Measurements from ENCODE around the gene GNAQ. TPM values are rescaled to one million over a fixed set of nuclear protein-coding genes. Genes with fewer than 3 reads are reported as not detected.

Gene GNAQ
- total RNA-seq, 2 donors from 2014 or later, result 13.4 to 17.8 TPM

DNA sequence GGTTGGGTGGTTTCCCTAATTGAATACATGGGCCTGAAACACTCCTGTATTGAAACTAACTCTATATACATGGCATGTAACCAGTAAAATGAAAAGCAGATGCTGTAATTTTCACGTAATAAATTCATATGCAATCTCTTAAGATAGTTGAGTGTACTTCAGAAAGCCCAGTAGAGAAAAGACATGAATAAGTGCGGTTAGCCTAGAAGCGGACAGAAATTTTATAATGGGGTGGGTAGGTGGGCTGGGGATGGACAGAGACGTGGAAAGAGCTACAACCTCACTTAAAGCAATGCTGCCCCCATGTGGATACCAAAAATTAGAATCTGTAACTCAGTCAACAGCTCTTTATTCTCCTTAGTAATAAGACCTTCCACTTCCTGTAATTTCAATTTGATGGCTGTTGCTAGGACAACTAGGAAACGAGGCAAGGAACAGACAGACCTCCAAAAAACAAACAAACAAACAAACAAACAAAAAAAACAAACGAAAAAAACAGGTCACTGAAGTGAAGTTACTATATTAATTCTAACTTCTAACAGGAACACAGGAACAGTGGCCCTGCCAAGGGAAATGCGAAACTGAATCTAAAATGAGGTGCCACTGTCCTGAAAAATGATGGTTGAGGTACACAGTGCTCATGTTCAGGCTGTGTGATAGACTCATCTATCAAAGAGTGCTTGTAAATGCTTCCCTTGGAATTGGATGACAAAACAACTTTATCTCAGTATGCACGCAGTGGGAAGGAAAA is 280.1 kb downstream of the GNAQ start:
- Histone ChIP-seq H3K9me3 (peaks cover 0 to 4% of the 10 kb centered on the region in 2 donors), H3K4me3 (no peak overlapping the region), H3K27ac (no peak overlapping the region), H3K27me3 (no peaks in the 10 kb centered on the region), H3K36me3 (no peaks in the 10 kb centered on the region), H3K4me1 (peaks cover 0 to 5% of the 10 kb centered on the region in 2 donors)
- TF ChIP-seq, protein P1, sequence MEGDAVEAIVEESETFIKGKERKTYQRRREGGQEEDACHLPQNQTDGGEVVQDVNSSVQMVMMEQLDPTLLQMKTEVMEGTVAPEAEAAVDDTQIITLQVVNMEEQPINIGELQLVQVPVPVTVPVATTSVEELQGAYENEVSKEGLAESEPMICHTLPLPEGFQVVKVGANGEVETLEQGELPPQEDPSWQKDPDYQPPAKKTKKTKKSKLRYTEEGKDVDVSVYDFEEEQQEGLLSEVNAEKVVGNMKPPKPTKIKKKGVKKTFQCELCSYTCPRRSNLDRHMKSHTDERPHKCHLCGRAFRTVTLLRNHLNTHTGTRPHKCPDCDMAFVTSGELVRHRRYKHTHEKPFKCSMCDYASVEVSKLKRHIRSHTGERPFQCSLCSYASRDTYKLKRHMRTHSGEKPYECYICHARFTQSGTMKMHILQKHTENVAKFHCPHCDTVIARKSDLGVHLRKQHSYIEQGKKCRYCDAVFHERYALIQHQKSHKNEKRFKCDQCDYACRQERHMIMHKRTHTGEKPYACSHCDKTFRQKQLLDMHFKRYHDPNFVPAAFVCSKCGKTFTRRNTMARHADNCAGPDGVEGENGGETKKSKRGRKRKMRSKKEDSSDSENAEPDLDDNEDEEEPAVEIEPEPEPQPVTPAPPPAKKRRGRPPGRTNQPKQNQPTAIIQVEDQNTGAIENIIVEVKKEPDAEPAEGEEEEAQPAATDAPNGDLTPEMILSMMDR (IDR thresholded peaks at IDR 0.05), result peak in 1 of 2 donors; percentile 68
- no peak for DNase-seq (ENCODE audit: low spot score)

DNA sequence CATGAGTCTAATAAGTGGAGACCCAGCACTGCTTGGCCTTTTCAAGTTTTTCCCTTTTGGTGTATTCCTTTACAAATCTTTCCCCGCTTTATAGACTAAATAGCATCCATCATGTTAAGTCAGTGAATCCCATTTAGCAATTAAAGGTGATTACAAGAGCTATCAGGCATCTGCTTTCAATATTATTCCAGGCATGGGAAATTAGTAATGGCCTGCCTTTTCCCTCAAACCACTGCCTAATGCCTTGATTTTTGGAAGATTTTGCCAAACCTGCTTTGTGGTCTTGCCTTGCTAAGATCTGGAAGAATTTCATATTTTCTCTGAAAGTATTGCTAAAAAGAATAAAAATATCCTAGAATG is 280.6 kb downstream of the GNAQ start:
- no peaks in the 10 kb centered on the region for H3K27me3 ChIP-seq
- H3K36me3 ChIP-seq, result no peaks in the 10 kb centered on the region
- no peak overlapping the region for H3K4me3 ChIP-seq
- no peaks in the 10 kb centered on the region for H3K9me3 ChIP-seq
- no peak overlapping the region for H3K27ac ChIP-seq
- H3K4me1 ChIP-seq, result peaks cover 0 to 5% of the 10 kb centered on the region in 2 donors
- TF ChIP-seq, protein P1 (IDR thresholded peaks at IDR 0.05), result no peak
- DNase-seq (ENCODE audit: low spot score), result no peak

DNA sequence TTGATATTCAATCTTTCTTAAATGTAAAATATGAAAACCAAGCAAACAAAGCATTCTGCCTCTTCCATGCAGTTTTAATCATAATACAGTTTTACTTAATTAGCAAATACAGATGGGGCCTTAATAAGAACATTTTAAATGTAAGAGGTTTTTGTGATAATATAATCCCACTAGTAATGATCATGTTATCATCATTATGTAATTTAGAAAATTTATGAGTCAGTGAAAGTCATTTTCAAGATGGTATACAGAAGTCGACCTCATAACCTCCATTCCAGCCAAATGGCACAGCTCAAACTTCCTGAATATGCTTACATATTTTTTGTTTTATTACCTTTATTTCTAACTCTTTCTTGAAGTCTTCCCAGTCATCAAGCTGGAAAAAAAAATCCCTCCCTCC is 281.3 kb downstream of the GNAQ start:
- H3K27ac ChIP-seq, result no peak overlapping the region
- TF ChIP-seq, protein P1 (IDR thresholded peaks at IDR 0.05), result no peak

DNA sequence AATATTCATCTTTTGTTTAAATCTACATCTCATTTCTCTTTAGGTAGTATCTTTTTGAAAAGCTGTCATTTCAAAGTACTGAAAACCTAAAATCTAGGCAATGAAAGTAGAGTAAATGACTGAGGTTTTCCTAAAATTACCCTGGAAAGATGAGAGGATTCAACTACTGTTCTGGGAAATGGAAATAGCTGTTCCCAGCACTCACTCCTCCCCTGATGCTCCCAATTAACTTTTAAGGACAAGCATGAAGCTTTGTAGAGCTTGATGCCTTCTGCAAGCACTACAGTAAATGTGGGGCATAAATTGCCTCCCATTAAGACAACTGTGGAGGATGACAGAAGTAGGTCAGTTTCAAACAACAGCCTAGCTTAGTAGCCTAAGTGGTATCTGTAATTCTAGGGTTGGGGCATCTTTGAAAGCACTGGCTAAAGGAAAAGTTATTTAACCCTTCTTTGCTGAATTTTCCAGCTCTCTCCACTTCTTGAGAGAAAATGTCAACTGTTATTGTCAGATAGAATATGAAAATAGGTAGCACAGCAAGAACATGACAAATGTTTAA is 283.3 kb downstream of the GNAQ start:
- Histone ChIP-seq H3K27me3 (no peaks in the 10 kb centered on the region), H3K4me1 (peaks cover 0 to 5% of the 10 kb centered on the region in 2 donors), H3K27ac (no peak overlapping the region), H3K4me3 (no peak overlapping the region), H3K9me3 (no peaks in the 10 kb centered on the region), H3K36me3 (no peaks in the 10 kb centered on the region)
- TF ChIP-seq, protein P1 (IDR thresholded peaks at IDR 0.05), result no peak
- DNase-seq (ENCODE audit: low spot score), result no peak

More for the DNA sequence above, 281.3 kb downstream of the GNAQ start:
- no peaks in the 10 kb centered on the region for H3K9me3 ChIP-seq
- no peak for DNase-seq (ENCODE audit: low spot score)
- H3K4me1 ChIP-seq, result peaks cover 0 to 5% of the 10 kb centered on the region in 2 donors
- H3K4me3 ChIP-seq, result no peak overlapping the region
- H3K36me3 ChIP-seq, result no peaks in the 10 kb centered on the region
- H3K27me3 ChIP-seq, result no peaks in the 10 kb centered on the region

DNA sequence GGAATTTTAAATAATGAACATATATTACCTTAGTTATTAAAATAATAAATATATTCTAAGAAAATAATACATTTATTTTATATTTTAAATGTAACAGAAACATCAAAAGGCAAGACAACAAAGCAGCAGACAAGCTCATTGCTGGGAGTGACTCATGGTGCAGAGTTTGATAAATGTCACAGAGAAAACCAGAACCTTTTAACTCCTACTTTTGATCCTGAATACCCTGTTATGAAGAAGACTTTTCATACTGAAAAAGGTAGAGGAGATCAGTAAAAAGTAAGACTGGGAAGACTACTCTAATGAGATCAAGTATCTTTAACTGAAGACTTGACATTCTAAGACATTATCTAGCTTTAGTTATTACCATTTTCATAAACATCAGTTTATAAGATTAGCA is 284.4 kb downstream of the GNAQ start:
- TF ChIP-seq, protein P1 (IDR thresholded peaks at IDR 0.05), result no peak
- H3K9me3 ChIP-seq, result no peaks in the 10 kb centered on the region
- H3K4me3 ChIP-seq, result no peak overlapping the region
- no peak overlapping the region for H3K27ac ChIP-seq
- H3K36me3 ChIP-seq, result no peaks in the 10 kb centered on the region
- peaks cover 0 to 5% of the 10 kb centered on the region in 2 donors for H3K4me1 ChIP-seq
- no peaks in the 10 kb centered on the region for H3K27me3 ChIP-seq
- no peak for DNase-seq (ENCODE audit: low spot score)
